DMS153 treated with DMSO at 0.1 percent for 48 hours (cell line): ENCODE results near the gene MAML3.

Experiments used
- DNase-seq: peaks from one replicate; lab custom pipeline; 2025; ENCODE audit not compliant: unreplicated experiment; lab: John Stamatoyannopoulos, UW

MAML3 gene

GRCh38 chr4:139797287-139797686 is 356.7 kb downstream of the MAML3 start:
- no peak for DNase-seq

- DNase-seq: no peak
Observed at GRCh38 chr4:139795527-139796314, 358.3 kb downstream of the MAML3 start.

DNA sequence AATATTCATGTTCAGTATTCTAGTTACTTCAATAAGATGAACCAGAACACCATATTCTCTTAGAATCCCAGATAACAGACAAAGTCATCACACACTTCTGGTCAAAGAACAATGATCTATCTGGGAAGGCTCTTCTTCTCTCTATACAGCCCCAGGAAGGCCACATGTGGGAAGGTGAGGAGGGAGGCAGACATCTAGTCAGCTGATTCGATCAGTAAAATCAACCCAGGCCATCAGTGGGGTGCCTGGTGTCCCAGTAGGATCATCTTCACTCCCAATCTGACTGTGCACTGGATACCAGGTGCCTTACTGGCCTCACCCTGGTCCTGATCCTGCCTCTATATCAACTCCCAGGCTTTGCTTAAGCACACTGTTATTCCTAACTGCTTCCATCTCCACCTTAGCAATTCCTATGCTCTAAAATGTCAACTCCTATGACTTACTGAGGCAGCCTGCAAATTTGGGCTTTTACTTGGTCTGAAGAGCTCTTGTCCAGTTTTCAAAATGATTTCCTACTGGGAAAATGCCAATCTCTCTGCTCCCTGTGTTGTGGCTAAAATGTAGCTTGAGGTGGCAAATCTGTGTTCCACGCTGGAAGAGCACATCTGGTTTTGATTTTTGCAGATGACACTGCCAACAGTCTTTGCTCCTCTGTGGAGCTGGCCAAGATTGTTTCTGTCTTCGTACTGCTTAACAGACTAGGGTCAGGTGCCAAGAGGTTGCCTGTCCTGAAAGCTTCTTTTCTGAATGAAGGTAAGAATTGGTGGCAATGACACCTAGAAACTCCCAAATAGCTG is 359.6 kb downstream of the MAML3 start:
- no peak for DNase-seq

DNA sequence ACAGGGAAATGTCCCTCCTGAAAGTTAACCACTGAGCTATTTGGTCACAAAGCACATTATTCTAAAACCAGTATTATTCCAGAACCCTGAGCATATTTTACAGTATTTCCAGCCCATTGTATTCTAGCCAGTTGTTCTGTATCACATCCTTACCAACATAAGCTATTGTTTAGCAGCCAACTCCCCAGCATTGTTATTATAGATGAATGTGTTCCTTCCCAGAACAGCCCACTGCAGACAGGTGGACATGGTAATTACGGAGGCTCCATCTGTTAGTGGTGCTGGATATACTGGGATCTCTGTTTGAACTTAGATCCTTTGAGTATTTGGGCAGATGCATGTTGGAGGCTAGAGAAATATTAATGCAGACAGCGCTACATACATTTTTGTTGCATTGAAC is 362.3 kb downstream of the MAML3 start:
- no peak for DNase-seq

- DNase-seq: no peak
Observed at GRCh38 chr4:139790291-139790690, 363.7 kb downstream of the MAML3 start.

DNA sequence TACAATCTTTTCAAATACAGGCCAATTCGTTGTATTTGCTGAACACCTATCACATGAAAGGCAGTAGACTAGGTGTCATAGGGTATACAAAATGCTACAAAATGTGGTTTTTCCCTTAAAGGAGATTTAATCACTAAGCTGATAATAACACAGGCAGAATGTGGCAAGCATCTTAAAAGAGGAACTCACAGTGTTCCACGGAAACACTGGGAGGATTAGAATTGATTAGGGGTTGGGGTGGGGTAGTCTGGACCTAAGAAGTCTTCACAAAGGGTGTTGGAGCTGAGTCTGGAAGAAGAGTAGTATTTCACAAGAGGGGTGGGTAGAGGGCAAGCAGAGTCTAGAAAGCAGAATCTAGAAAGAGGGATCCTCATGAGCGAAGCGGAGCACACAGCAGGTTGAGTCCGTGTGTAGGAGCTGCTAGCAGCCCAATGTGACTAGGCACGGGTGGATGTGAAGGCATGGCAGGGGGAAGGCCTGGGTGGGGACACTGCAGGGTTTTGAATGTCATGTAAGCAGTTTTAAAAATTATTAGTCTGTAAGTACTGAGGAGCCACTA is 364.8 kb downstream of the MAML3 start:
- DNase-seq: no peak

- no peak for DNase-seq
Observed at GRCh38 chr4:139786494-139787354, 367.3 kb downstream of the MAML3 start.

DNA sequence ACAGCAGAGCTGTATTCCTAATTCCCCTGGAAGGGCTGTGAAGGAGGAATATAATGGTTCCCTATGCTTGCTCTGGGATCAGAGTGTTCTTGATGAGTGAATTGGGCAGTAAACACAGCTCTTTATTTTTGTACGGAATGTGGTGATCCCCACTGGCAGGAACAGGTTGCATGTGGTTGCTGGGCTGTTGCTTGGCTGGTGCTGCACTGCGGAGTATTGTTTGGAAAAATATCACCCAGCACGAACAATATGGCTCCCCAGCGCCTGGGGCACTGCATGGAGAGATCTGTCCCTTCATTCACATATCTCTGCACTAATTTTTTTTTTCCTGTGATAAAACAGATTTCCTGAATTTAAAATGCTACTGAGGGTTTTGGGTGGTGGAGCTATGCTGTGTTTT is 368.6 kb downstream of the MAML3 start:
- no peak for DNase-seq

DNA sequence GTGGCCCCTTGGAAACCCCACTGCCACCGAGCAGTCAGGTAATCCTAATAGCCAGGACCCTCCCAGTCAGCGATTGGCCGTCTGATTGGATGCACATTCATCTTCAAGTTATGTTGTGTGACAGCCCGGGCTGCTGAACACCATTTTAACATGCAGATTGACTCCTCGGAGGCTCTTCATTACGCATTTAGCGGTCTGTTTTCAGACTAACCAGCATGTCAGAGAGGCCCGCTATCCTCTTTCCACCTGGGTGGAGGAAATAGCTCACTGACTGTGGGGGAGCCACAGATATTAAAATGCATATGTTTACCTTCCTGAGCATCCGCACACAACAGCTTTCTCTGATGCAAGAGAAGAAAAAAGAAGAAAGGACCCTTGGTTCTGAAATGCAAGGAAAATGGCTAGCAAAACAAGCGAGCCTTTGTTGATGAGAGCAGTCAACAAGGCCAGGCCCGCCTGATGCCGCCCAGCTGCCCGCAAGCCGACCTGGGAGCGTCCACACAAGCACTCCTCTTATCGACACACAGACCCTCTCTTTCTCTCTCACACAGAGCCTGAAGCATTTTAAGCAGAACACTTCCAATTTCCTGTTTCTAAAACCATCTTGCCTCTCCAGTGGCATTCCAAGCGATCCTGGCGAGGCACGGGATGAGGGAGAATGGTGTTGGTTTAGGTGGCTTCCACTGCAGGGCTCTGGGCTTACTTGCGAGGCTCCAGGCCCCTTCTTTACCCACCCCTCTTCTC is 370.1 kb downstream of the MAML3 start:
- no peak for DNase-seq

DNA sequence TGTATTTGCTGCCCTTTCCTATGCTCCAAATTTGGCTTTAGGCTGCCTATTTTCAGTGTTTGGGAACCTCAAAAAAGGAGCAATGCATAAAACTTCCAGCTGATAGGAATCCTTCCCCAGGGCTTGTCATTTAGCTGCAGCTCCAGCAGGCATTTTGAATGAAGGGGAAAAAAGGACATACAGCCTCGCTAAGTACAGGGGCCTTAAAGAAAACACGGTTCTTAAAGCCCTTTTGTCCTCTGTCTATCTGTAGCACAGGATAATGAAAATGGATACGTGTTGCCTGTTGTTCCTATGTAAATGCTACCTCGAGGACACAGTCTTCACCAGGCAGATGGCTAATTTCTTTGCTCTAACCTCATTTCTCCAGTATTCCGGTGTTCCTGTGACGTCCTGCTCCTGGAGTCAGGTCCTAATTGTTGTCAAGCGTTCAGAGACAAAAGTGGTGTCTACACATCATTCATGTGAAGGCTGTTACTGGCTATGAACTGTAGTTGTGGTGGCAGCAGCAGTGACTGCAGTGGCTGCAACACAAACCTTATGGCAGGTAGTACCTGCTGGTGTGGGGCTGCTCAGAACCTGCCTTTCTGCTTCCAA is 371.0 kb downstream of the MAML3 start:
- no peak for DNase-seq

GRCh38 chr4:139781066-139781465 is 372.9 kb downstream of the MAML3 start:
- no peak for DNase-seq

DNA sequence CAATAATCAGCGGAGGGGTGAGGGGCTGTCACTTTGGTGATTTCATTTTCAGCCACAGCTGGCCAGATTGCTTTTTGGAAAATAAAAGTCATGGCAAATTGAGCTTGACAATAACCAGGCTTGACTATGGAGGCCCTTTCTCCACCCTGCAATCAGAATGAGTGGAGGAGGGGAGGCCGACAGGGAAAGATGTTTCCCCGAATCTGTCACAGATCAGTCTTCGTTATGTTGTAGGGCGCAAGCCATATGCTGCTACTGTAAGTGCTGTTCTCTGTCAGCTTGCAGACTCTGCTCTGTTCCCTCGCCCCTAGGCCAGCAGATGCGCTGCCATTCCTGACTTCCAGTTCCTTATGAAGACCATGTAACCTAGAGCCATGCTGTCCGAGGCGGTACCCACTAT is 374.3 kb downstream of the MAML3 start:
- no peak for DNase-seq

DNA sequence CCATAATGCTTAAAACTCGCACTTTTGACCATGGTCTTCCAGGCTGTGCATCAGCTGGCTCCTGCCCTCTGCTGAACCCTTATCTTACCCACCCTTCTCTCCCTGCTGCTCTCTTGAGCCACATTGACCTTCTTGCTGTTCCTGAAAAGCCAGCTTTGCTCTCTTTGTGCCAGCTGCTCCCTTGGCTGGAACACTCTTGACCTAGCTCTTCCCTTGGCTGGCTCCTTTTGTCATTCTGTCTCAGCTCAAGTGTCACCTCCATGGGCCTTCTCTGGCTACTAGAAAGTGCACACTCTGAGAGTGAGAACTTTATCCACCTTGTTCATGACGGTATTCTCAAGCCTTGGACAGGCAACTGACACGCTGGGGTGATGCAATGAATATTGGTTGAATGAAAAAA is 376.2 kb downstream of the MAML3 start:
- DNase-seq: no peak

GRCh38 chr4:139776235-139776634 is 377.7 kb downstream of the MAML3 start:
- no peak for DNase-seq

- peak; percentile 47 for DNase-seq
Observed at GRCh38 chr4:139774759-139775487, 379.1 kb downstream of the MAML3 start.

- no peak for DNase-seq
Observed at GRCh38 chr4:139773560-139774318, 380.2 kb downstream of the MAML3 start.

- no peak for DNase-seq
Observed at GRCh38 chr4:139770361-139770760, 383.6 kb downstream of the MAML3 start.

DNA sequence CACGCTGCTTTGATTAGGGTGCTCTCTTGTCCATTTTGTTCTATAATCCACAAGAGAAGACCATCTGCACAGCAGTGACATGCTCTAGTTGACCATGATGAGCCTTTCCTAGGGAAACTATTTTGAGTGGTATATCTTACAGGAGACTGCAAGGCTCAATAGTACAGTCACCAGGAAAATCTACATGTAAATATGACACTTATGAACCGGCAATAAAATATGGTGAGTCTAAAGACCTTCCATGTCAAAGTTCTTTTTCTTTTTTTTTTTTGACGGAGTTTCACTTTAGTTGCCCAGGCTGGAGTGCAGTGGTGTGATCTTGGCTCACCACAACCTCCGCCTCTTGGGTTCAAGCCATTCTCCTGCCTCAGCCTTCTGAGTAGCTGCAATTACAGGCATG is 384.6 kb downstream of the MAML3 start:
- DNase-seq: no peak

DNA sequence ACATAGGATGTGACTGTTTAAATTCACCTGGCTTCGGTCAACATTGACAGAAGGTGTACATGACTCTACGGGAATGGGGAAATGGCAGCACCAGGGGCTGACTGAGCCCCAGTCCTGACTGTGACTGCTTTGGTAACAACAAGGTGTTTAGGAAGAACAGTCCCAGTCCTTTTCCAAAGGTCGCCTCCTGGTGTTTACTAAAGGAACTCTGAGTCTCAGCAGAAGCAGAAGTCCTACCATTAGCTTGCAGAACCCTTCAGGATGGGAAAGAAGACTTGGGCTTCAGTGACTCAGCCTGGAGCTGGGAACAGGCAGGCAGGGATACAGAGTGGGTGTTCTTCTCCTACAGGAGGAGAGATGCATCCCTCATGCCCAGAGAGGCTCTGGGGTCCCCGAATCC is 385.1 kb downstream of the MAML3 start:
- DNase-seq: no peak
